HCT116 (cell line): ENCODE data around the gene METTL25B.

Experiments used
- ELF1 ChIP-seq: IDR thresholded peaks from 2 replicates; pipeline ENCODE4 v1.6.1; 2012; ENCODE audit warnings: low read depth, borderline replicate concordance
- ZNF274 ChIP-seq: fragments of 200-500 bp; sonication (Bioruptor generic); IDR thresholded peaks from 2 replicates; pipeline ENCODE4 v1.6.1; 2014; ENCODE audit warnings: mild to moderate bottlenecking, low read depth, low read length, inconsistent platforms

- TF ChIP-seq ZNF274 (no peak), ELF1 (no peak)
Observed at GRCh38 chr1:156750191-156750672, 22.0 kb downstream of the METTL25B start.
